HG02970 (cell line): ENCODE data around the gene ZNF619.
A peak's percentile ranks its signal among the peaks of the same experiment; 100 is the strongest.

Experiments used
- ATAC-seq: cut with Tn5 transposase; IDR thresholded peaks from one replicate; pipeline ENCODE4 v1.9.1; 2021; ENCODE audit warnings: mild to moderate bottlenecking, moderate library complexity, moderate number of reproducible peaks; ENCODE audit not compliant: unreplicated experiment, low FRiP score

The ZNF619 gene

GRCh38 chr3:40524568-40525285 lies 47.8 kb downstream of the ZNF619 start, which contains the start of gene ZNF621:
Gene ZNF621 (plus strand): TSS chr3:40524960. CDS start chr3:40525841, 881 bp downstream.
- peak; percentile 98 for ATAC-seq

- ATAC-seq, result no peak
Observed at GRCh38 chr3:40528426-40528825, 51.5 kb downstream of the ZNF619 start.

DNA sequence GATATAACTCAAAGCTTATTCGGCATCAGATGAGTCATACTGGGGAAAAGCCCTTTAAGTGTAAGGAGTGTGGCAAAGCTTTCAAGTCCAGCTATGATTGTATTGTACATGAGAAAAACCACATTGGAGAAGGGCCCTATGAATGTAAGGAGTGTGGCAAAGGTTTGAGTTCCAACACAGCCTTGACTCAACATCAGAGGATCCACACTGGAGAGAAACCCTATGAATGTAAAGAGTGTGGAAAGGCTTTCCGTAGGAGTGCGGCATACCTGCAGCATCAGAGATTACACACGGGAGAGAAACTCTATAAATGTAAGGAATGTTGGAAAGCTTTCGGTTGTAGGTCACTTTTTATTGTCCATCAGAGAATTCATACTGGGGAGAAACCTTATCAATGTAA lies 55.3 kb downstream of the ZNF619 start:
- ATAC-seq, result no peak

GRCh38 chr3:40534283-40534682 lies 57.4 kb downstream of the ZNF619 start:
- ATAC-seq, result no peak
